ENCODE data around the gene GTF3C1. TPM values are rescaled to one million over a fixed set of nuclear protein-coding genes. Genes with fewer than 3 reads are reported as not detected.
"Not testable (repeated sequence)": the region's sequence is repeated elsewhere in the genome, so short reads cannot be mapped to it uniquely, and the experiment has no call there.

Gene GTF3C1
- total and polyA plus RNA-seq, 2 experiments from 2014 or later: 82.9 to 162 TPM

DNA sequence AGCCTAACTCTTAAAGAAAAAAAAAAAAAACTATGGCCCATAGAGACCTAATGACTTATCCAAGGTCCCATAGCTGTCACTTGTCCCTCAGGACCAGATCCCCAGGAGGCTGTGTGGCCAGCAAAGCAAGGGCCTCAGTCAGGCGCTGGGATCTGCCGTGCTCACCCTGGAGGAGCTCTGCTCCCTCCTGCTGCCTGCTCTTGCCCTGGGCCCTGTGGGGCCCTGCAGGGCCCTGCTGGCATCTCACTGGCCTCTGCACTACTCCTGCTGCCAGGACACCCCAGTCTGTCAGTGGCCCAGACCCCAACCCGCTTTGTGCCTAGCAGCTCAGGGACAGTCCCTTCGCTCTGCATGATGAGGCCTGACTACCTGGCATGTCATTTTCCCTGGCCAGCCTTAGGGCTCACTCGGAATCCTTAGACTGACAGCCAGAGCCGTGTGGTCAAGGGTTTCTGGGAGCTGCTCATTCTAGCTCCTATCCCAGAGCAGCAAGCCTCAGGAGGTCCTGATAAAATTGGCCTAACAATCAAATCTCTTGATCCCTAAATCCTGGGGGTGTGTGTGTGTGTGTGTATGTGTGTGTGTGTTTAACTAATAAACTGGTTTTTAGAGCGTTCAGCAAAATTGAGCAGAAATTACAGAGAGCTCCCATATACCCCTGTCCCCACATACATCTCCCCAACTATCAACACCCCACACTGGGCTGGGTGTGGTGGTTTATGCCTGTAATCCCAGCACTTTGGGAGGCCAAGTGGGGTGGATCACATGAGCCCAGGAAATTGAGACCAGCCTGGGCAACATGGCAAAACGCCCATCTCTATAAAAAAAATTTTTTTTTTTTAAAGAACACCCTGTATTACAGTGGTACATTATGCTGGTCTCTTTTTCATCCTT lies 22.0 kb upstream of the GTF3C1 start:
- Histone ChIP-seq H3K4me3 (no peak overlapping the region), H3K9me3 (ENCODE audit: low read depth) (no peaks in the 10 kb centered on the region), H3K27me3 (no peaks in the 10 kb centered on the region), H3K27ac (no peak overlapping the region), H3K36me3 (no peaks in the 10 kb centered on the region), H3K4me1 (ENCODE audit: low read depth) (no peaks in the 10 kb centered on the region)
- DNase-seq (ENCODE audit: low read depth in 1 of 2, low spot score in 1 of 2): no peak
- TF ChIP-seq, protein P1, sequence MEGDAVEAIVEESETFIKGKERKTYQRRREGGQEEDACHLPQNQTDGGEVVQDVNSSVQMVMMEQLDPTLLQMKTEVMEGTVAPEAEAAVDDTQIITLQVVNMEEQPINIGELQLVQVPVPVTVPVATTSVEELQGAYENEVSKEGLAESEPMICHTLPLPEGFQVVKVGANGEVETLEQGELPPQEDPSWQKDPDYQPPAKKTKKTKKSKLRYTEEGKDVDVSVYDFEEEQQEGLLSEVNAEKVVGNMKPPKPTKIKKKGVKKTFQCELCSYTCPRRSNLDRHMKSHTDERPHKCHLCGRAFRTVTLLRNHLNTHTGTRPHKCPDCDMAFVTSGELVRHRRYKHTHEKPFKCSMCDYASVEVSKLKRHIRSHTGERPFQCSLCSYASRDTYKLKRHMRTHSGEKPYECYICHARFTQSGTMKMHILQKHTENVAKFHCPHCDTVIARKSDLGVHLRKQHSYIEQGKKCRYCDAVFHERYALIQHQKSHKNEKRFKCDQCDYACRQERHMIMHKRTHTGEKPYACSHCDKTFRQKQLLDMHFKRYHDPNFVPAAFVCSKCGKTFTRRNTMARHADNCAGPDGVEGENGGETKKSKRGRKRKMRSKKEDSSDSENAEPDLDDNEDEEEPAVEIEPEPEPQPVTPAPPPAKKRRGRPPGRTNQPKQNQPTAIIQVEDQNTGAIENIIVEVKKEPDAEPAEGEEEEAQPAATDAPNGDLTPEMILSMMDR (IDR thresholded peaks at IDR 0.05; ENCODE audit: low read depth, low read length): no peak

DNA sequence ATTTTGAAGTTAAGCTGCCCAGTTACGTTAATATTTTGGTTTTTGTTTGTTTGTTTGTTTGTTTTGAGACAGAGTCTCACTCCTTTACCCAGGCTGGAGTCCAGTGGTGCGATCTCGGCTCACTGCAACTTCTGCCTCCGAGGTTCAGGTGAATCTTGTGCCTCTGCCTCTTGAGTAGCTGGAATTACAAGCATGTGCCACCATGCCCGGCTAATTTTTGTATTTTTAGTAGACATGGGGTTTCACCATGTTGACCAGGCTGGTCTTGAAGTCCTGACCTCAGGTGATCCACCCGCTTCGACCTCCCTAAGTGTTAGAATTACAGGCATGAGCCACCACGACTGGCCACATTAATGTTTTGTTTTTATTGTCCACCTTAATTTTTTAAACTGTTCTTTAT lies 21.3 kb upstream of the GTF3C1 start:
- not testable (repeated sequence) for H3K4me1 ChIP-seq (ENCODE audit: low read depth); H3K4me3 ChIP-seq; DNase-seq (ENCODE audit: low read depth in 1 of 2, low spot score in 1 of 2); H3K27me3 ChIP-seq; H3K9me3 ChIP-seq (ENCODE audit: low read depth); H3K27ac ChIP-seq; H3K36me3 ChIP-seq

DNA sequence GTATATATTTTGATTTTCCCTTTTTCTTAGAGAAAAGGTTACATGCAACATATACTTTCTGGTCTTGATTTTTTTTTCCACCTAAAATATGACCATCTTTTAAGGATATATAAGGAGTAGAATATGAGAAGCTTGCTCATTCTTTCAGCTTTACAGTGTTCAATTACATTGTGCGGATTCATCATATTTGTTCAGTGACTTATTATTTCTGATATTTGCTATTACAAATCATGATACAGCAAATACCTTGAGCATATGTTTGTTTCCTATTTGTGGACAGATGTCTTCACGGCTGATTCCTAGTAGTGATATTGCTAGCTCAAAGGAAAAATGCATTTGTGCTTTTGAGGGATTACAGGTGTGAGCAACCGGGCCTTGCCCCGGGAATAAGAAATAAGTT lies 18.4 kb upstream of the GTF3C1 start:
- H3K27ac ChIP-seq: no peak overlapping the region
- H3K4me1 ChIP-seq (ENCODE audit: low read depth): no peaks in the 10 kb centered on the region
- TF ChIP-seq, protein P1 (IDR thresholded peaks at IDR 0.05; ENCODE audit: low read depth, low read length): no peak
- no peaks in the 10 kb centered on the region for H3K9me3 ChIP-seq (ENCODE audit: low read depth)
- H3K27me3 ChIP-seq: no peaks in the 10 kb centered on the region
- H3K4me3 ChIP-seq: no peak overlapping the region
- no peak for DNase-seq (ENCODE audit: low read depth in 1 of 2, low spot score in 1 of 2)
- no peaks in the 10 kb centered on the region for H3K36me3 ChIP-seq

DNA sequence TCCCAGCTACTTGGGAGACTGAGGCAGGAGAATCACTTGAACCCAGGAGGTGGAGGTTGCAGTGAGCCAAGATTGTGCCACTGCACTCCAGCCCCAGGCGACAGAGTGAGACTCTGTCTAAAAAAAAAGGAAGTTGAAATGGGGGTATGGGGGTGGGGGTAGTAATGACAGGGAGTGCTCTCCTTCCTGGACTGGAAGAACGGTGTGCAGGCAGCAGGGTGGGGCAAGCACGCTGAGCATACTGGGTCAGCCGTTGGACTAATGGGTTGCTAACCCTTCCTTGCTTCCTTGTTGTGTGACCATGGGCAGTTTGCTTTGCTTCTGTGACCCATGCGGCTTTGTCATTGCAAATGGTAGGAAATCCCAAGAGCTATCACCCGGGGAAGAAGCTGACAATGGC lies 16.7 kb upstream of the GTF3C1 start:
- H3K27me3 ChIP-seq: no peaks in the 10 kb centered on the region
- no peaks in the 10 kb centered on the region for H3K36me3 ChIP-seq
- DNase-seq (ENCODE audit: low read depth in 1 of 2, low spot score in 1 of 2): no peak
- TF ChIP-seq, protein P1 (IDR thresholded peaks at IDR 0.05; ENCODE audit: low read depth, low read length): no peak
- no peak overlapping the region for H3K27ac ChIP-seq
- no peaks in the 10 kb centered on the region for H3K4me1 ChIP-seq (ENCODE audit: low read depth)
- no peak overlapping the region for H3K4me3 ChIP-seq
- no peaks in the 10 kb centered on the region for H3K9me3 ChIP-seq (ENCODE audit: low read depth)

DNA sequence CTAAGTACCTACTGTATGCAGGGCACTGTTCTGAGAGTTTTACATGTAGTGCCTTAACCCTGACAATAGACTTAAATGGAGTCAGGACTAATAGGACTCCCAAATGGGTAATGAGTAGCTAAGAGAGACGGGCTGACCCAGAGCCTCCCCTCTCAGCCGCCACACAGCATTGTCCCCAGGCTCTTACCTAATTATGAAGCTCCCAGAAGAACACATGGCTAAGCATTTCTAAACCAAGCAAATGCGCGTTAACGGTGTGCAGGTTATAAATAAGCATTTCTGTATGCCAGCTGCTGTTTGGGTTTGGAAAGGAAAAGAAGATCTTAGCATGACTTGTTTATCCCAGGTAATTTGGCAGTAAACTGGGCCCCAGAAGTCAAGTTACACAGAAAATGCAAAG lies 14.5 kb upstream of the GTF3C1 start:
- H3K4me1 ChIP-seq (ENCODE audit: low read depth): no peaks in the 10 kb centered on the region
- DNase-seq (ENCODE audit: low read depth in 1 of 2, low spot score in 1 of 2): no peak
- H3K27me3 ChIP-seq: no peaks in the 10 kb centered on the region
- H3K36me3 ChIP-seq: no peaks in the 10 kb centered on the region
- no peaks in the 10 kb centered on the region for H3K9me3 ChIP-seq (ENCODE audit: low read depth)
- TF ChIP-seq, protein P1 (IDR thresholded peaks at IDR 0.05; ENCODE audit: low read depth, low read length): no peak
- no peak overlapping the region for H3K27ac ChIP-seq
- H3K4me3 ChIP-seq: no peak overlapping the region

DNA sequence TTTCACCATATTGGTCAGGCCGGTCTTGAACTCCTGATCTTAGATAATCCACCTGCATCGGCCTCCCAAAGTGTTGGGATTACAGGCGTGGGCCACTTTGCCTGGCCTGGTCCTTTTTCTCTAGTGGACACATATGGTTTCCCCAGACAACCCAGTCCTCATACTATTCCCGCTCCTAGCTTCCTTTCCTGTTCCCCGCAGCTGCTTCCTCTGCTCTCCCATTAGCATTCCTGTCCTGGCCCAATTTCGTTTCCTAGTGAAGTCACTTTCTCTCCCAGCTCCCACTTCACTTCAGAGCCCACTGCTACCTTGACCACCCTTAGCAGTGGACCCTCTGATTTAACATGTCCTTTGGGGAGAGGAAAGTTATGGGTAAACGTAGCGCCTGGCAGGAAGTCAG lies 11.5 kb upstream of the GTF3C1 start:
- Histone ChIP-seq H3K27ac (no peak overlapping the region), H3K27me3 (no peaks in the 10 kb centered on the region), H3K9me3 (ENCODE audit: low read depth) (no peaks in the 10 kb centered on the region), H3K36me3 (no peaks in the 10 kb centered on the region), H3K4me1 (ENCODE audit: low read depth) (no peaks in the 10 kb centered on the region), H3K4me3 (no peak overlapping the region)
- TF ChIP-seq, protein P1 (IDR thresholded peaks at IDR 0.05; ENCODE audit: low read depth, low read length): no peak
- DNase-seq (ENCODE audit: low read depth in 1 of 2, low spot score in 1 of 2): no peak

Measured in cardiac muscle cell (in vitro differentiated cells and primary cell).